Body of pancreas (tissue), 4 donors: Measurements from ENCODE around the gene OR4D1. TPM values are rescaled to one million over a fixed set of nuclear protein-coding genes. Genes with fewer than 3 reads are reported as not detected.
A peak's percentile ranks its signal among the peaks of the same experiment; 100 is the strongest.

Experiments
- ATAC-seq: fragments of 150-250 bp; one replicate; pipeline ENCODE4 v1.9.1; 2016
- DNase-seq, 4 donors: peaks; one replicate each; pipeline ENCODE4 v3.0.0-alpha.2; 2019
- H3K27ac ChIP-seq, 4 donors: fragments of 200-600 bp; sonication (generic); 1 replicate in 3 of 4; 2 replicates in 1 of 4; pipeline versions ENCODE4 v1.5.1 to v1.6.1; 2016 to 2019; ENCODE audit warnings: mild to moderate bottlenecking in 1 of 4, mixed read lengths in 1 of 4, moderate library complexity in 1 of 4
- H3K27me3 ChIP-seq, 2 donors: fragments of 200-600 bp; sonication (generic); one replicate each; pipeline ENCODE4 v1.6.0; 2016; ENCODE audit warnings: mild to moderate bottlenecking in 1 of 2
- H3K36me3 ChIP-seq, 2 donors: fragments of 200-600 bp; sonication (generic); replicated peaks in 1 of 2; 2 replicates each; pipeline ENCODE4 v1.5.1; 2016; ENCODE audit warnings: low read depth in 2 of 2; ENCODE audit not compliant: insufficient read depth in 1 of 2
- H3K4me1 ChIP-seq: fragments of 200-600 bp; sonication (generic); one replicate; pipeline ENCODE4 v1.6.0; 2016
- H3K4me3 ChIP-seq, 2 donors: fragments of 200-600 bp; sonication (generic); 1 replicate in 1 of 2; 2 replicates in 1 of 2; pipeline ENCODE4 v1.5.1; 2016 to 2019
- H3K9me3 ChIP-seq, 3 donors: fragments of 200-600 bp; sonication (generic); 1 replicate in 2 of 3; 2 replicates in 1 of 3; pipeline ENCODE4 v1.5.1; 2016
- CTCF ChIP-seq, 7 experiments: fragments of 450-650 bp in 4 of 7; fragments of 200-600 bp in 3 of 7; sonication (generic) in 3 of 7; IDR thresholded peaks; one replicate each; pipeline ENCODE4 v1.5.1; 2016 to 2019; ENCODE audit warnings: antibody characterized with exemption in 7 of 7
- POLR2A ChIP-seq, 3 donors: fragments of 450-650 bp; IDR thresholded peaks; one replicate each; pipeline ENCODE4 v1.6.1; 2016; ENCODE audit warnings: antibody characterized with exemption in 3 of 3, mild to moderate bottlenecking in 2 of 3
- WGBS, 2 donors: methylation state at CpG; one replicate each; pipeline ENCODE4 v1.1.5; 2017; 5-methylcytosine and 5-hydroxymethylcytosine counted together
- intact Hi-C: fragments of 100-400 bp; cut with DNase I; formaldehyde crosslinking; loops from one replicate; pipeline ENCODE4 v1.15.1; 2023
- total RNA-seq, 2 donors: library from RNA; depleted of rRNA; stranded (reverse); fragments of >200 nt; gene quantifications; one replicate each; pipeline ENCODE4 v1.1.0, GENCODE V29; 2016

OR4D1 gene
- total RNA-seq, 2 donors from 2014 or later, result not detected

DNA sequence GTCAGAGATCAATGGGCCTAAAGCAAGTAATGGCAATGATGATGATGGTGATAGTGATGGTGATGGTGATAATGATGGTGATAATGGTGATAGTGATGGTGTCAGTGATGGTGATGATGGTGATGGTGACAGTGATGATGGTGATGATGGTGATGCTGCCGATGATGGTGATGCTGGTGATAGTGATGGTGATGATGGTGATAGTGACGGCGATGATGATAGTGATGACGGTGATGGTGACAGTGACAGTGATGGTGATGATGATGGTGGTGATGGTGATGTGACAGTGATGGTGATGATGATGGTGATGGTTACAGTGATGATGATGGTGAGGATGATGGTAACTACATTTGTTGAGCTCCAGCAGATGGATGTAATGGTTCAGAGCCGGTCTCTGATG, 30.8 kb upstream of the OR4D1 start:
- TF ChIP-seq POLR2A (IDR thresholded peaks at IDR 0.05), result no peak
- TF ChIP-seq CTCF (IDR thresholded peaks at IDR 0.05), result no peak
- H3K9me3 ChIP-seq, result no peaks in the 10 kb centered on the region
- H3K4me1 ChIP-seq, result no peaks in the 10 kb centered on the region
- intact Hi-C loops, result loop anchor here (10.0 kb wide), 2 partner anchors 103 to 993 kb away; no protein-coding TSS in a partner anchor
- no peak overlapping the region for H3K27ac ChIP-seq
- no peak for ATAC-seq
- WGBS, 2 donors, result 78 to 85% methylated on average over 5 of the region's 5 CpGs
- no peaks in the 10 kb centered on the region for H3K27me3 ChIP-seq
- no peaks in the 10 kb centered on the region for H3K36me3 ChIP-seq
- DNase-seq, result no peak
- H3K4me3 ChIP-seq, result no peak overlapping the region

GRCh38 chr17:58119491-58119890, 28.7 kb upstream of the OR4D1 start:
- Histone ChIP-seq H3K27me3 (no peaks in the 10 kb centered on the region), H3K4me1 (no peaks in the 10 kb centered on the region), H3K4me3 (no peak overlapping the region), H3K9me3 (no peaks in the 10 kb centered on the region), H3K27ac (no peak overlapping the region), H3K36me3 (no peaks in the 10 kb centered on the region)
- ATAC-seq, result no peak
- no peak for DNase-seq
- TF ChIP-seq CTCF (IDR thresholded peaks at IDR 0.05) (no peak), POLR2A (IDR thresholded peaks at IDR 0.05) (no peak)
- 51 to 55% methylated on average over 3 of the region's 3 CpGs for WGBS, 2 donors
- intact Hi-C loops, result loop anchor here (10.0 kb wide), 2 partner anchors 105 to 995 kb away; no protein-coding TSS in a partner anchor

DNA sequence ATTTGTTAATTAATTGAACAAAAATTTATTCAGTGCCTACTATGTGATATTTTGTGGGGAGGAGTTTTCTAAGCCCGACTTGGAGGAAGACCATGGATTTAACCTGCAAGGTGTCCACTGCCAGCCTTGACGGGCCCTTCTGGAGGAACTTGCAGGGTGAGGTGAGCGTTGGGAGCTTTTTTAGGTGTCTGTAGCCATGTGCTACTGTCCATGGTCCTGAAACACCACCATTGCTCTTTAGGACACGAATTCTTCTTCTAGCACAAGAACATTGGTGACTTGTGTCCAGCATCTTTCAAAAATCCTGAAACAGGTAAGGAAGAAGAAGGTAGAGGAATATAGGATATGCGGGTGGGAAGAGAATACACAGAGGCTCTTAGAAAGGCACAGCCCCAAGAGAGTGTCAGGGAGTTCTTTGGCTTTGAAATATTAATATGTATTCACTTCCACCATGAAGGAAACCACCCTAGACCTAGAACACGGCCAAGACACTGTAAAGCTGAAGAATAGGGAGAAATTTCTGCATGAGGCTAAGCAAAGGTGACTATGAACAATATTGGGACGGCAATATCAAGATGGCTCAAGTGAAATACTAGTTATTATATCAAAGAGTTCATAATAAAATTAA, 27.9 kb upstream of the OR4D1 start:
- Histone ChIP-seq H3K27me3 (no peaks in the 10 kb centered on the region), H3K4me3 (no peak overlapping the region), H3K9me3 (no peaks in the 10 kb centered on the region), H3K27ac (no peak overlapping the region), H3K36me3 (no peaks in the 10 kb centered on the region), H3K4me1 (no peaks in the 10 kb centered on the region)
- TF ChIP-seq POLR2A (IDR thresholded peaks at IDR 0.05) (no peak), CTCF (IDR thresholded peaks at IDR 0.05) (no peak)
- peak; percentile 50 to 64 (median 57) for DNase-seq
- no peak for ATAC-seq
- intact Hi-C loops, result no loop called here
- WGBS, 2 donors, result 18 to 21% methylated on average over 7 of the region's 7 CpGs

- H3K36me3 ChIP-seq, result no peaks in the 10 kb centered on the region
- intact Hi-C loops, result no loop called here
- 45 to 52% methylated on average over 5 of the region's 5 CpGs for WGBS, 2 donors
Measured at GRCh38 chr17:58121925-58122324, 26.3 kb upstream of the OR4D1 start.

More at GRCh38 chr17:58121925-58122324, 26.3 kb upstream of the OR4D1 start:
- no peak for TF ChIP-seq POLR2A (IDR thresholded peaks at IDR 0.05)
- TF ChIP-seq CTCF (IDR thresholded peaks at IDR 0.05), result no peak
- Histone ChIP-seq H3K9me3 (no peaks in the 10 kb centered on the region), H3K27ac (no peak overlapping the region), H3K4me1 (no peaks in the 10 kb centered on the region), H3K4me3 (no peak overlapping the region), H3K27me3 (no peaks in the 10 kb centered on the region)
- DNase-seq (no peak), ATAC-seq (no peak)
